C4-2B (cell line): Measurements from ENCODE around the gene CCDC87.

Source experiments
- CTCF ChIP-seq: fragments of 450-650 bp; conservative IDR thresholded peaks from 2 replicates; pipeline ENCODE4 v1.5.1; 2017; ENCODE audit warnings: mild to moderate bottlenecking
- ZFX ChIP-seq: fragments of 450-650 bp; IDR thresholded peaks from 2 replicates; pipeline ENCODE4 v1.6.1; 2017

GRCh38 chr11:66545701-66546367 is 47.0 kb downstream of the CCDC87 start, which contains the start of gene ZDHHC24:
- TF ChIP-seq CTCF (no peak), ZFX (peak; percentile 95; the same call in 1 of the 2 replicates)
